Sigmoid colon (tissue), 7 donors: ENCODE results near the gene PTPRE. TPM values are rescaled to one million over a fixed set of nuclear protein-coding genes. Genes with fewer than 3 reads are reported as not detected.
A peak's percentile ranks its signal among the peaks of the same experiment; 100 is the strongest.

Source experiments
- DNase-seq: peaks from one replicate; pipeline ENCODE4 v3.0.0-alpha.2; 2019
- H3K27ac ChIP-seq, 4 donors: fragments of 200-600 bp; sonication (generic); one replicate each; pipeline ENCODE4 v1.5.1; 2016 to 2019; ENCODE audit warnings: mild to moderate bottlenecking in 1 of 4
- H3K27me3 ChIP-seq, 3 donors: fragments of 200-600 bp; sonication (generic); one replicate each; pipeline ENCODE4 v1.5.1; 2019; ENCODE audit warnings: mild to moderate bottlenecking in 1 of 3
- H3K36me3 ChIP-seq, 4 donors: fragments of 200-600 bp; sonication (generic); one replicate each; pipeline ENCODE4 v1.5.1; 2016 to 2019
- H3K4me1 ChIP-seq, 4 donors: fragments of 200-600 bp; sonication (generic); one replicate each; pipeline ENCODE4 v1.5.1; 2017 to 2019
- H3K4me3 ChIP-seq, 4 donors: fragments of 200-600 bp; sonication (generic); one replicate each; pipeline ENCODE4 v1.5.1; 2017 to 2019; ENCODE audit warnings: mild to moderate bottlenecking in 2 of 4, moderate library complexity in 1 of 4
- H3K9me3 ChIP-seq, 4 donors: fragments of 200-600 bp in 3 of 4; sonication (generic) in 3 of 4; one replicate each; pipeline versions ENCODE4 v1.5.1 to v1.6.1; 2013 to 2019
- CTCF ChIP-seq, 4 experiments: fragments of 450-650 bp in 3 of 4; fragments of 200-600 bp in 1 of 4; IDR thresholded peaks; one replicate each; pipeline ENCODE4 v1.5.1; 2016 to 2019; ENCODE audit warnings: antibody characterized with exemption in 4 of 4, mild to moderate bottlenecking in 3 of 4, moderate library complexity in 2 of 4
- EP300 ChIP-seq, 4 donors: sonication (generic); formaldehyde crosslinking; IDR thresholded peaks; one replicate each; pipeline ENCODE4 v1.6.1; 2017; ENCODE audit warnings: antibody characterized with exemption in 4 of 4
- POLR2A ChIP-seq, 2 donors: fragments of 450-650 bp; IDR thresholded peaks; one replicate each; pipeline ENCODE4 v1.6.1; 2016; ENCODE audit warnings: antibody characterized with exemption in 2 of 2, mild to moderate bottlenecking in 2 of 2, moderate library complexity in 2 of 2
- POLR2AphosphoS5 ChIP-seq, 4 donors: sonication (generic); formaldehyde crosslinking; IDR thresholded peaks; one replicate each; pipeline ENCODE4 v1.6.1; 2017; ENCODE audit warnings: antibody characterized with exemption in 4 of 4
- WGBS, 2 donors: extraction: QIAGEN DNeasy Blood & Tissue Kit; methylation state at CpG; one replicate each; pipeline ENCODE4 v1.1.7; 2013; 5-methylcytosine and 5-hydroxymethylcytosine counted together
- intact Hi-C: fragments of 100-400 bp; cut with DNase I; formaldehyde crosslinking; loops from one replicate; pipeline ENCODE4 v1.15.1; 2023
- polyA plus RNA-seq, 3 donors: library from polyadenylated mRNA; stranded (reverse); fragments of 200-250 nt; gene quantifications; one replicate each; pipeline ENCODE4 v1.2.3, GENCODE V29; 2013
- total RNA-seq, 4 donors: library from RNA; depleted of rRNA; stranded (reverse); fragments of >200 nt; gene quantifications; one replicate each; pipeline ENCODE4 v1.1.0, GENCODE V29; 2016
- donor health status: healthy with polysubstance abuse.
- donor health status: Bipolar disorder and iron deficiency.
- donor health status: healthy.

The PTPRE gene
- total and polyA plus RNA-seq, 7 donors = 4.2 to 17.9 (median 11.9) TPM

GRCh38 chr10:128061306-128062300, 154.7 kb downstream of the PTPRE start:
- Histone ChIP-seq H3K4me3 (no peak overlapping the region), H3K36me3 (peaks cover 0 to 7% (median under 1%) of the 10 kb centered on the region in 4 donors), H3K9me3 (no peaks in the 10 kb centered on the region), H3K27me3 (peaks cover 0 to 6% (median 0%) of the 10 kb centered on the region in 3 donors), H3K4me1 (peaks cover 0 to 21% (median 11%) of the 10 kb centered on the region in 4 donors), H3K27ac (peak overlapping the region in 2 of 4 donors; percentile 53 to 72)
- intact Hi-C loops = no loop called here
- no peak for DNase-seq
- TF ChIP-seq EP300 (IDR thresholded peaks at IDR 0.05) (no peak), CTCF (IDR thresholded peaks at IDR 0.05) (no peak), POLR2AphosphoS5 (IDR thresholded peaks at IDR 0.05) (no peak), POLR2A (IDR thresholded peaks at IDR 0.05) (no peak)
- 86 to 88% methylated on average over 14 of the region's 14 CpGs for WGBS, 2 donors

- TF ChIP-seq CTCF (IDR thresholded peaks at IDR 0.05) (no peak), POLR2AphosphoS5 (IDR thresholded peaks at IDR 0.05) (no peak), POLR2A (IDR thresholded peaks at IDR 0.05) (no peak), EP300 (IDR thresholded peaks at IDR 0.05) (no peak)
- H3K27me3 ChIP-seq = peaks cover 0 to 6% (median 0%) of the 10 kb centered on the region in 3 donors
- WGBS, 2 donors = 45 to 85% methylated on average over 11 of the region's 11 CpGs
- peaks cover 0 to 7% (median 3%) of the 10 kb centered on the region in 4 donors for H3K36me3 ChIP-seq
- peaks cover 0 to 21% (median 11%) of the 10 kb centered on the region in 4 donors for H3K4me1 ChIP-seq
- no peak for DNase-seq
- intact Hi-C loops = no loop called here
- H3K9me3 ChIP-seq = no peaks in the 10 kb centered on the region
- no peak overlapping the region for H3K4me3 ChIP-seq
- peak overlapping the region; percentile 18 to 72 (median 59) for H3K27ac ChIP-seq
These were observed 155.5 kb downstream of the PTPRE start for GRCh38 chr10:128062331-128062880.

- no peak for DNase-seq
- 44 to 74% methylated on average over 19 of the region's 19 CpGs for WGBS, 2 donors
- intact Hi-C loops = no loop called here
These were observed 156.1 kb downstream of the PTPRE start for GRCh38 chr10:128062881-128063563.

GRCh38 chr10:128063736-128064107, 156.8 kb downstream of the PTPRE start:
- Histone ChIP-seq H3K36me3 (peaks cover 0 to 14% (median 3%) of the 10 kb centered on the region in 4 donors), H3K4me1 (peaks cover 0 to 21% (median 11%) of the 10 kb centered on the region in 4 donors), H3K27ac (peak overlapping the region; percentile 57 to 73 (median 68)), H3K4me3 (no peak overlapping the region), H3K27me3 (peaks cover 0 to 6% (median 0%) of the 10 kb centered on the region in 3 donors), H3K9me3 (no peaks in the 10 kb centered on the region)
- intact Hi-C loops = no loop called here
- 72 to 92% methylated on average over 7 of the region's 7 CpGs for WGBS, 2 donors
- DNase-seq = peak; percentile 64
- TF ChIP-seq POLR2AphosphoS5 (IDR thresholded peaks at IDR 0.05) (no peak), EP300 (IDR thresholded peaks at IDR 0.05) (no peak), POLR2A (IDR thresholded peaks at IDR 0.05) (no peak), CTCF (IDR thresholded peaks at IDR 0.05) (no peak)

More at GRCh38 chr10:128062881-128063563, 156.1 kb downstream of the PTPRE start:
- H3K4me1 ChIP-seq = peaks cover 0 to 21% (median 11%) of the 10 kb centered on the region in 4 donors
- peak overlapping the region; percentile 18 to 73 (median 68) for H3K27ac ChIP-seq
- H3K27me3 ChIP-seq = peaks cover 0 to 6% (median 0%) of the 10 kb centered on the region in 3 donors
- TF ChIP-seq POLR2AphosphoS5 (IDR thresholded peaks at IDR 0.05) (peak in 1 of 4 donors; percentile 28), POLR2A (IDR thresholded peaks at IDR 0.05) (no peak)
- no peaks in the 10 kb centered on the region for H3K9me3 ChIP-seq
- H3K36me3 ChIP-seq = peaks cover 0 to 13% (median 3%) of the 10 kb centered on the region in 4 donors
- H3K4me3 ChIP-seq = no peak overlapping the region
